NCI-H82 treated with DMSO at 0.1 percent for 48 hours (cell line): Measurements from ENCODE around the gene PDILT.

Experiments
- DNase-seq: peaks from one replicate; lab custom pipeline; 2025; ENCODE audit not compliant: unreplicated experiment; lab: John Stamatoyannopoulos, UW

PDILT gene

DNA sequence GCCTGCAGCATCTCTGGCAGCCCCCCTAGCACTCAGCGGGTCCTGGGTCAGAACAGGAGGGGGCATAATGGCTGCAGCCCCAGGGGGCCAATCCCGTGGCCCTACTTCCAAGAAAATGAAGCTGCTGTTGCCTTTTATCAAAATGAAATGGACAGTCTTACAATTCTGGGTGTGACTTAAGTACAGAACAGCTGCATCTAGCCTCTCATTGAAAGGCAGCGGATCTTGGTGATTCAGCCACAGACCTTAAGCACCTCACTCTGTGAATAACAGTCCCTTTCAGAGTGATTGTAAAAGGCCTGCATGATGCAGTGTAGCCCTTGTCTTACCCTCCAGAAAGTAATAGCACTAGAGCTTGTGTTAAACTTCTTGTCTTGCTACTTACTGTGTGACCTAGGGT lies 40.5 kb downstream of the PDILT start:
- DNase-seq = no peak

DNA sequence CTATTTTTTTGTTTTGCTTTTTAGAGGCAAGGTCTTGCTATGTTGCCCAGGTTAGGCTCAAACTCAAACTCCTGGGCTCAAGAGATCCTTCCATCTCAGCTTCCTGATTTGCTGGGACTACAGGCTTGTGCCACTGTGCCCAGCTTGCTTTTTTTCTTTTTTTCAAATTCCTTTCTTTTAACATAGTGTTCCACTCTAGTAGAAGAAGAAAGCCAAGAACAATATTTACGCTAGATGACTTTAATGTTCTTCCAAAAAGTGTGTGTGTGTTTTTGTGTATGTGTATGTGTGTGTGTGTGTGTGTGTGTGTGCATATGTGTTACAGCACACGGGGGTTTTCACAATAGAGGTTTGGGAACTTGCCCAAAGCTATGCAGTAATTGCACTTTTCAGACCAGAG lies 41.3 kb downstream of the PDILT start:
- no peak for DNase-seq

DNA sequence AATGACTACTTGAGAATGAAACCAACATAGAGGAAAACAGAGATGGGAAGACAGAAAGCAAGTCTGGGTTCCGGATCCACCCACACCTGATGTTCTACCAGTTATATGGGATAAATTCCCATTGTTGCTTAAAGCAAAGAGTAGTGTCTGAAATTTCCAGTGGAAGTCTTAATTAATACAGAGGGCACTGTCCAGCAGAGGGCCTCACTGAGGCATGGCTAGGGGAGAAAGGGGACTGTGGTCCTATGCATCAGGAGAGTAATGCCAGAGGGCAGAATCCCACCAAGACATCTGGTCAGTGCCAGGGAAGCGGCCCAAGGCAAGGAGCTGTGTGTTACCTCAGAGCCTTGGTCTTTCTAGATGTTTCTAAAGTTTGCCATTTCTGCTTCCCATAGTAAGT lies 44.5 kb downstream of the PDILT start:
- DNase-seq = no peak

DNA sequence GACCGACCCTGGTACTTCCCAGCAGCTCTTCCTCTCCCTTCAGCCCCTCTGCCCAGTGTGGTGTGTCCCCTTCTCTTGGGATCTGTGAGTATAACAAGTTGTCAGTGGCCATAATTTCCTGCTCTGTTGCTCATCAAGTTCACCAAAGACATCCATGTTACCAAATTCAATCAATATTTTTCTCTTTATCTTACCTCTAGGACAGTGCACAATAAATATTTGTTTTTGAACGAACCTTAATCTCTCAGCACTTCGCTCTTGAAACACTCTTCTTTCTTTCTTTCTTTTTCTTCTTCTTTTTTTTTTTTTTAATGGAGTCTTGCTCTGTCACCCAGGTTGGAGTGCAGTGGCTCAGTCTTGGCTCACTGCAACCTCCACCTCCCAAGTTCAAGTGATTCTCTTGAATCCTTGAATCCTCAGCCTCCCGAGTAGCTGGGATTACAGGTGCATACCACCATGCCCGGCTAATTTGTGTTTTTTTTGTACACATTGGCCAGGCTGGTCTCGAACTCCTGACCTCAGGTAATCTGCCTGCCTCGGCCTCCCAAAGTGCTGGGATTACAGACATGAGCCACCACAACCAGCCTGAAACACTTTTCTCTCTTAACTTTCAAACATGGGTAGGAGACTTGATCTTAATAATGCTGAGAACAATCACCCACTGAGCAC lies 49.3 kb downstream of the PDILT start:
- DNase-seq = no peak

DNA sequence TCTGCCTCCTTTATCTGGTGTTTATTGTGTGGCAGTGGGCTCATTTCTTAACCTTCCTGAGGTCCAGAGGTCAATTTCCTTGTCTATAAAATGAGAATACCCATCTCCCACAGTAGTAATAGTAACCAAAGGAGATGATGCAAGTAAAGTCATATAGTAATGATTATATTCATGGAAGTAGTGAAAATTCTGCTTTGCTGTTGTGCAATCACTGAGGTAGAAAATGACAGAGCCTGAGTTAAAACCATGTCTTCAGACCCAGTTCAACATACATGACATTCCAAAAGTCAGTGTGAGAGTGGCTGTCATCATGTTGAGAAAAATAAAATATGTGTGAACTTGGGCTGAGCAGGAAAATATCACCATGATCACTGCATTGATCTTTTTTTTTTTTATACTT lies 51.2 kb downstream of the PDILT start:
- DNase-seq = no peak

DNA sequence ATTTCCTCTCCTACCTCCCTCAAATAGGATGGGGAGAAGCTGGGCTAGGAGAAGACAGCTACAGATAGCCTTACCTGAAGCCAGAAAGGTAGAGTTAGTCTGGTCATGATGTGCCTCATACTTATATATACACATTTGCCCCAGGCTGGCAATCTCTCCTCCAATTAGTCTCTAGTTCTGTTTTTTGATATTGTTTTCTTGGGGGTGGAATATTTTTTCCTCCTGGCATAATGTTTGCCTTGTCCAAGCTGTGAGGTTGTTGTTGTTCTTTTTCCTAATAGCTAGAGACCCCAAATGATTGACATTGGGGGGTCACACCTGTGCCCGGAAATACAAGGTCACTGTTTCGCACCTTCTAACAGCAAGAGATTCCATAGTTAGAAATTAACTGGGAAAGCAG lies 51.9 kb downstream of the PDILT start, which contains the start of gene UMOD:
TSS of gene UMOD (minus strand) at position 101 of the 400 bp plus-strand sequence. CDS start 1,978 bp downstream, outside the sequence.
- no peak for DNase-seq

DNA sequence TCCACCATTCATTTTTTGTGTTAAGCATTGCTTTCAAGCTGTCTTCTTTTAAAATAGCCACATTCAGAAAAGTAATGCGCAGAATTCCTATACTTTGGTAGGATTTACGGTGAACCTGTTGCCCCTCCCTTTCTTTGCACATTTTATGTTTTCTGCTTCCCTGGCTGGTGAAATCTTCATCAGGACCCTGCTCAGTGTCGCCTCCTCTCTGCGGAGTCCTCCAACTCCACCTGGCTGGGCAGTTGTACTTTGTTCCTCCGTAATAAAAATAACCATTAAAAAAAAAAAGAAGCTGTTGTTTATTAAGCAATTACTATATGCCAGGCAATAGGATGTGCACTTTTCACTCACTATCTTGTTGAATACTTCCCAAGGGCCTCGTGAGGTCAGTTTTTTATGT lies 54.9 kb downstream of the PDILT start:
- DNase-seq = no peak

DNA sequence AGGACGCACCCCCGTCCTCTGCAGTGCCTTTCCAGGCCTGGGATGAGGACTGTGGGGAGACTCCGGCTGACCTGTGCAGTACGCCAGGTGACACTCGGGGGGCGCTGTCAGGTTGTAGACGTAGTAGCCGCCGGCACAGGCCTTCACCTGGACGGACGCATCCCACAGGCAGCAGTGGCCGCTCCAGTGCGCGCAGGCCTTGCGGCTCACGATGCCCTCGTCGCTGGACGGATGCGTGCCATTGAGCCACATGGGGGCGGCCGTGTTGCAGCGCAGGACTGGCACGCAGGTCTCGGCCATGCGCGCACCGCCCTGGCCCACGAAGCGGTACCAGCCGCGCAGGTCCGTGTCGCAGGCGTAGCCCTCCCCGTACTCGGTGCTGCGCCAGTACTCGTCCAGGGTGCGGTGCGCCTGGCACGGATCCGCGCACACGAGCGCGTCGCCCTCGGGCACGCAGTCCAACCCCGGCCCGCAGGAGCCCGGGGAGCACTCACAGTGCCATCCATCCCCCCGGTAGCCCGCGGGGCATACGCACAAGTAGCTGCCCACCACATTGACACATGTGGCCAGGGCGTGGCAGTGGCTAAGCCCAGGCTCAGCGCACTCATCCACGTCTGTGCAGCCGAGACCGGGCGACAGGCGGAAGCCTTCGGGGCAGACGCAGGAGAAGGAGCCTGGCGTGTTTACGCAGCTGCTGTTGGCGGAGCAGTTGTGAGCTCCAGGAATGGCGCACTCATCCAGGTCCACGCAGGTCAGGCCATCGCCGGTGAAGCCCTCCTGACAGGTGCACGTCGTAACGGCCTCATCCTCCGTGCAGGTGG lies 56.0 kb downstream of the PDILT start:
- no peak for DNase-seq

DNA sequence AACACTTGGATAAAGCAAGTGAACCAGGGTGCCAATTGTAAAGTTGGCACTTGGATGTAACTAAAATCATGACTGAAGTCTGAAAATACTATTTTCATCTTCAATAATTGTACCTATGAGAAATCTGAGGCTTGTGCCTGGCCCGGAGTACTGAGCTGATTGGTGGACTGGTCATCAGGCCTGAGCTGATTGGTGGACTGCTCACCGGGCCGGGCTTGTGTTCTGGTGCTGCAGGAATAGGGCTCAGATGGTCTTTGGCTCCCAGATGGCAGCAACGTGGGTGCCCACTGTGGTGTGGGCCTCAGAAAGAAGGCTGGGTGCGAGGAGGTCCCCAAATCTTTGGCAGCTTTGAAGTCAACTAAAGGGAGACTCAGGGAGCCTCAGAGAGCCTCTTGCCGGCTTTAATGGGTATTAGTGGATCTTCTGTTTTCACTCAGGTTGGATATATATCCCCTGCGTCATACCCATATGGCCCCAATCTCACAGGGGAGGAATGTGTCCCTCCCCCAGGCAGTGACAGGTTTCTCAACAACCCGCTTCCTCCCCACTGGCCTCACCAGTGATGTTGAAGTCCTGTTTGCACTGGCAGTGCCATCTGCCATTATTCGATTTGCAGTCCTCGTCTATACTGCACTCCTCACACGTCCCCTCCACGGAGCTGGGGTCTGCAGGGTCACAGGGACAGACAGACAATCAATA lies 56.7 kb downstream of the PDILT start:
- DNase-seq = no peak

DNA sequence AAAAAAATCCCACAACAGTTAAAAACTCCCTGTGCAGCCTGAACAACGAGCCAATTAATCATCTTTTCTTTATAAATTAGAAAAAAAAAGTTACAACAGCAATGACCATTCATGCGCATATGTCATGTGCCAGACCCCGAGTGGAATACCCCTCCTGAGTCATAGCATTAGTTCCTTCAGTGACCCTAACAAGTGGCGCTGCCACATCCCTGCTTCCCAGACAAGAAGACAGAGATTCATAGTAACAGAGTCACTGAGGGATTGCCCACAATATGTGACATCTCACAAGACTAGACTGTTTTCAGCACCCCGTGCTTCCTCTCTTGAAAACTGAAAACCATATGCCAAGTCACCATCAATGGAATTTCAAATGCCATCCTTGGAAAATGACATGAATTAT lies 59.9 kb downstream of the PDILT start:
- DNase-seq = no peak

DNA sequence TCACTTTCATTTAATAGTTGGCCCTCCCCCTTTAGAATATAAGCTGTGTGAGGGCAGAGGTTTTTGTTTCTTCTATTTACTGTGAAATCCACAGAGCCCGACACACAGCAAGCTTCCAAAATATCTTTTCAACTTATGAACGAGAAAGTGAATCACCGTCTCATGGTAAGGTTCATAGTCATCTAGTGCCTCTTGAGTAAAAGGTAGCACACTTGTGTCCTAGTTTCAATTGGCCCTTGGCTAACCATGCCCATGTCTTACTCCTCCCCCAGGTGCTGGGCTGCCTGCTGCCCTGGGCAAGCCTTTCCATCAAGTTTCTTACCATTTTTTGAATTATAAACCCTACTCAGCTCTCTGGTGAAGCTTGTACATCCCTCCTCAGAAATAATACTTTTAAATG lies 64.8 kb downstream of the PDILT start:
- DNase-seq = no peak

DNA sequence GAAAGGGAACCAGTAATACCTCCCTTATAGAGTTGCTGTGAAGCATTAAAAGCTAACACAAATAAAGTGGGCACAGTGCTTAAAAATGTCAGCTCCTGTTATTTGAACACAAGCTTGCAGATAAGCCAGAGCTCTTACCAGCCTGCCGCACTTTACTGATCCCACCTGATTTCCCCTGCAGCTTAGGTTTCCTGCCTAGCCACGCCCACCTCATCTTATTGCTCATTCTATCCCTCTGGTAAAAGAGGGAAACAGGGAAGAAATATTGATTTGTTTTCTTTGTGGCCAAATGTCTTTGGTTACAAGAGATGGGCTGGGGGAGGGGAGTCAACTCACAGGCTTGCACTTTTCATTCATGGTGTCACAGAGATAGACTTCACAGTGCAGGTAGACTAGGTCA lies 67.6 kb downstream of the PDILT start:
- no peak for DNase-seq

DNA sequence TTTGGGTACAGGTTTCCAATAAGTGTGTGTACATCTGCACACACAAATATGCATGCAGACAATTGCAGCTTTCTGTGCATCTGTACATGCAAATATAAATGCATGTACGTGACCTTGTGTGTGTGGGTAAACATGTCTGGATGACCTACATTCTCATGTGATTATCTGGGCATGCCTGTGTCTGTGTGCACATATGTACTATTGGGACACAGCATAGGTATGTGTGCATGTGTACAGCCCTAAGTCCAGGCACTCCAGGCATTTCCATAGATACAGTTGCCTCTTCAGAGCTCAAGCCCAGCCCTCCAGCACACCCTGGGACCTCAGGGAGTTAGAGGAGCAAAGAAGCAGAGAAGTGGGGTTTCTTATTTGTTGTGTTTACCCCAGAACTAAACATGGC lies 70.1 kb downstream of the PDILT start:
- no peak for DNase-seq

DNA sequence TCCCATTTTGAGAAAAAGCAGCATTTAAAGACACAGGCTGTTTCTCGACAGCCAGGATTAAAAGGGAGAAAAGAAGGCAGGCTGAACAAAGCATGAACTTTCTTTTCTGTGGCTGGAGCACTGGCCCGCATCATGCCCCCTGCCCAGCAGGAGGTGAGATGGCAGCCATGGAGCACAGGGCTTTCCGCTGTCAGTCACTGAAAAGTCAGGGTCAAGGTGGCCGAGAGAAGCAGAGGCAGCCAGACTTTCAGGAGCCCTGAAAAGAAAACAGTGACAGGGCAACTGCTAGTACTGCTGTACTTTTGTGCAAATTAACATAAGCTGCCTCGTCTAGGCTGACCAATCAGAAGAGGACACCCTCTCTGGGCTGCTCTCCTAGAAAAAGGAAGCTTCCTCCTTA lies 71.4 kb downstream of the PDILT start:
- no peak for DNase-seq

DNA sequence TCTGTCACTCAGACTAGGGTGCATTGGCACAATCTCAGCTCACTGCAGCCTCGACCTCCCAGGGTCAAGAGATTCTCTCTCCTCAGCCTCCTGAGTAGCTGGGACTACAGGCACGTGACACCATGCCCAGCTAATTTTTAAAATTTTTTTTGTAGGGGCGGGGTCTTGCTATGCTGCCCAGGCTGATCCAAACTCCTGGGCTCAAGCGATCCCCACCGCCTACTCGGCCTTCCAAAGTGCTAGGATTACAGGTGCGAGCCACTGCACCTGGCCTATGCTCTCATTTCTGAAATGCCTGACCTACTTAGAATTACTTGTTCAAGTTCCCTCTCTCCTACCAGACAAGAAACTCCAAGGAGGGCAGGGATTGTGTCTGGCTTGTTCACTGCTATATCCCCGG lies 72.1 kb downstream of the PDILT start:
- no peak for DNase-seq

DNA sequence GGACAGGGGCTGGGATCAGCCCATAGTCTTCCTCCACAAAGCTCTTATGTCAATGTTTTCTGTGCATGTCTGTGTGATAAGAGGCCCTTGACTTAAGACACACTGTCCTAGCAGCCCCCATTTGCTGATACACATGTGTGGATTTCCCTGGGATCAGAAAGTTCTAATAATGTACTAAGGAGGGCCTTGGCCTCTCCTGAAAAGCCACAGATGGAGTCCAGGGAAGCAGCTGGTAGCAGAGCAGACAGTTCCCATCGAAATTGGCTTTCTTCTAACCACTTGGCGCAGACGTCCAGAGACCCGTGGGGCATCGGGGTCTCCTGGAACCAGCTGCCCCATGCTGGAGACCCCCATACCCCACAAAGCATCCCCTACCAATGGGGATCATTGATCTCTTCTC lies 72.9 kb downstream of the PDILT start:
- DNase-seq = no peak

DNA sequence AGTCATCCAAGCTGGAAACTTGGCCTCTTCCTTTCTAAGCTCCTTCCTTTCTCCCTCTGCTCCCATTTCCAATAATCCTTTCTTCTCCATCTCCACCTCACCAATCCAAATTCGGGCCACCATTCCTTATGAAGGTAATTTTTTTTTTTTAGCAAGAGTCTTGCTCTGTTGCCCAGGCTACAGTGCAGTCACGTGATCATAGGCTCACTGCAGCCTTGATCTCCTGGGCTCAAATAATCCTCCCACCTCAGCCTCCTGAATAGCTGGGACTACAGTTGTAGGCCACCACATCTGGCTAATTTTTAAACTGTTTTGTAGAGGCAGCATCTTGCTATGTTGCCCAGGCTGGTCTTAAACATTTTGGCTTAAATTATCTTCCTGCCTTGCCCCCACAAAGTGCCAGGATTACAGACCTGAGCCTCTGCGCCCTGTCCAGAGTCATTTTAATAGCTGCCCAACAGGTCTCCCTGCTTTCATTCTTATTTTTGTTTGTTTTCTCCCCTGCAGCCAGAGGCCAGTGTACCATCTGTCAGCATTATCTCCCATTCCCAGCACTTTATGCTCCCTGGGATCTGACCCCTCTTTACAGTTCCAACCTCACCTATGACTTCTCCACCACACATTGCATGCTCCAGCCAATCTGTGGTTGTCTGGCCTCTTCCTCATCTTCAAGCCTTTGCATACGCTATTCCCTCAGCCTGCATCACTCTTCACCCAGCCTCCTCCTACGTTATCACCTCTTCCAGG lies 75.0 kb downstream of the PDILT start:
- no peak for DNase-seq

DNA sequence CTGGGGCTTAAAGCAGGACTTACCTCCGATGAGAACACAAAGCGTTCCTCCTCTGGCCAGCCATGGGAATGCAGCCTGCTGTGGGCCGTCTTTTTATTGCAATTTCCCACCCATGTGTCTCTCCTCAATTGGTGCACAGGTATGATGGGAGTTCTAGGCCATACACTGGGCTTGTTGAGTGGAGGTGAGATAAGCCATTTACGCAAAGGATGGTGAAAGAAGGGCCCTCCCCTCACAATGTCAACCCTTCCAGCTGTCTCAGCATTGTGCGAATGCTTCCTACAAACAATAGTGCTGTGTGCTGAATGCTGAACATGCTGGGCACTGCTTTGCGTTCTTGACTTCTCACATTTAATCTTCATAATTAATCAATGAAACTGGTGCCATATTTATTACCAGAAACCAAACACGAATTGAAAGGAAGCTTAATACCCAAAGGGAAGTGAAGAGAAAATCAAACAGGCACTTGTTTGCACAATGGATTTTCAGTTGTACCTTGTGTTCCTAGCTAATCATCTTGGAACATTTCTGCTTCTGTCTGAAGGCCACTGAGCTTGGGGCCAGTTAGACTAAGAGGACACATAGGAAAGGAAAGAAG lies 77.0 kb downstream of the PDILT start, which contains the start of gene GP2:
TSS of gene GP2 (minus strand) at position 70 of the 598 bp plus-strand sequence. CDS start 1,082 bp downstream, outside the sequence.
- no peak for DNase-seq

DNA sequence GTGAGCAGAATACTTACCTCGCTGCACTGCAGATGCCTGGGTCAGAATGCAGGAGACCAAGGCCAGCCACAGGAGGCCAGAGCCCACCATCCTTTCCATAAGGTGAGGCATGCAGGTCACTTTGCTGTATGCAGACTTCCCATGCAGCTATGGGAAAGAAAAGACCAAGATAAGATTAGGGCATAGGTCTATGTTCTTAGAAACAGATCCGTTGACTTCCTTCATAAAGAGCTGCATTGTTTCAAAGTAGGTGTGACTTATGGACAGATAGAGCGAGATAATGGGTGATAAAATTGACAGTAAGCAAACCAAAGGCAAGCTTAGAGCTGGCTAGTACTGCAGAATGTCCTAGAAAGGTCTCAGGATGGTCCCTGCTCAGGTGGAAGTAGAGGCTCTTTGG lies 78.2 kb downstream of the PDILT start:
- no peak for DNase-seq

DNA sequence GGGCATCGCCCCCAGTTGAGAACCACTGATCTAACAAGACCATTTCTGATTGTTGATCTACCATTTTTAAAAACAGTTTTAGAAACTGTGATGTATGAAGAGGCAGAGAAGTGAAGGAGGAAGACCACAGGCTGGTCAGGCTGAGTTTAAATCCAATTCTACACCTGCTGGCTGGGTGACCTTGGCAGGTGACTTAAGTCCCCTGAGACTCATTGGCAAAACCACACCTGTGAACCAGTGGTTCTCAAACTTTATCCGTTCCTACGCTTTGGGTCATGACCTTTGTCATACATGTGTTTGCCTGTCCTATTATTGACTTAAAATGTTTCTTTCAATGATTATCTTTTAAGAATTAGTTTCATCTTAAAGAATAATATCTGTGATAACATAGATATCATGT lies 79.5 kb downstream of the PDILT start:
- no peak for DNase-seq

DNA sequence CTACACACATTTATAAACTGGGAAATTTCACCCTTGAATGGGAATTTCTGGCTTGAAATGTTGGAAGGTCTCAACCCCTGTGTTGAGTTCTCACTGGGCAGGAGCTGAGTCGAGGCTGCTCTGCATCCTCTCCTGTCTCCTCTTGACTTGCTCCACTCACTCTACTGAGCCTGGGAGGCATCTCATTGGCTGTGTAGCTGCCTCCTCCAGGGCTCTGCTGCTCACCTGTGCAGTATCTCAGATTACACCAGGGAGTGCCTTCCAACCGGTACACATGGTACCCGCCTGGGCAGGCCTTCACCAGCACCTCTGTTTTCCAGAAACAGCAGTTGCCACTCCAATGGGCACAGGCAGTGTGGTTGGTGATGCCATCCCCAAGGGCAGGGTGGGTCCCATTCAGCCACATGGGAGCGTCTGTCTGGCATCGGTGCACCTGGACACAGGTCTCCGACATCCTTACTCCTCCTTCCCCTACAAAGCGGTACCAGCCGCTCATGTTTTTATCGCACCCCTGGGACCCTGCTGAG lies 80.9 kb downstream of the PDILT start:
- no peak for DNase-seq
